ENCODE data around the gene GEMIN4. TPM values are rescaled to one million over a fixed set of nuclear protein-coding genes. Genes with fewer than 3 reads are reported as not detected.

The GEMIN4 gene
- total RNA-seq, 1 donor from 2014 or later, result 19.3 TPM

DNA sequence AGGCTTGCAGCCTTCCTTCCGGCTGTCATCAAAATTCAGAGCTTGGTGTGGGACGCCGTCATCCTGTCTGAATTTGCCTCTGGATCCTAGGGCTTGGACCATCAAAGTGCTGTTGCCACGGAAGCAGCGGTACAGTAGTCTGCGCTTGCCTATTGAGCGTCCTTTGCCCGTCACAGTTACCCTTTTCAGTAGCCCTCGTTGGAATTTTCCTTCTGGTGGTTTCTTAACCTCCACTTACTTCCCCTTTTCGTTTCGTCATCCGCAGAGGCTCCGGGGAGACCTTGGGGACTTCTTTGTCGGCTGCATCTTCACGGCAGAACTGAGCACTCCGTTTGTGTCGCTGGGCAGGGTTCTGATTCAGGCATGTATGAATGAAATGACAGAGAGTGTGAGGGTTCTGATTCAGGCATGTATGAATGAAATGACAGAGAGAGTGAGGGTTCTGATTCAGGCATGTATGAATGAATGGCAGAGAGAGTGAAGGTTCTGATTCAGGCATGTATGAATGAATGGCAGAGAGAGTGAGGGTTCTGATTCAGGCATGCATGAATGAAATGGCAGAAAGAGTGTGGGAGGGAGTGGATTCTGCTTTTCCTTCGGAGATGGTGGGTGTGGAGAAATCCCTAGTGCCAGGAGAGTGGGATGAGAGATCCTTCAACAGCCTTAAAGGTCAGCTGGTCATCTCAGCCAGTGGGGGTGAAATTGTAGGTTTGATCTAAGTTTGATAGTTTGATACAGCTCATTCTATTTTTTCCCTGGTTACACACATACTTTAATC is 11.6 kb downstream of the GEMIN4 start:
- no peaks in the 10 kb centered on the region for H3K27me3 Mint-ChIP-seq (ENCODE audit: unreplicated experiment)
- TF ChIP-seq, protein P1, sequence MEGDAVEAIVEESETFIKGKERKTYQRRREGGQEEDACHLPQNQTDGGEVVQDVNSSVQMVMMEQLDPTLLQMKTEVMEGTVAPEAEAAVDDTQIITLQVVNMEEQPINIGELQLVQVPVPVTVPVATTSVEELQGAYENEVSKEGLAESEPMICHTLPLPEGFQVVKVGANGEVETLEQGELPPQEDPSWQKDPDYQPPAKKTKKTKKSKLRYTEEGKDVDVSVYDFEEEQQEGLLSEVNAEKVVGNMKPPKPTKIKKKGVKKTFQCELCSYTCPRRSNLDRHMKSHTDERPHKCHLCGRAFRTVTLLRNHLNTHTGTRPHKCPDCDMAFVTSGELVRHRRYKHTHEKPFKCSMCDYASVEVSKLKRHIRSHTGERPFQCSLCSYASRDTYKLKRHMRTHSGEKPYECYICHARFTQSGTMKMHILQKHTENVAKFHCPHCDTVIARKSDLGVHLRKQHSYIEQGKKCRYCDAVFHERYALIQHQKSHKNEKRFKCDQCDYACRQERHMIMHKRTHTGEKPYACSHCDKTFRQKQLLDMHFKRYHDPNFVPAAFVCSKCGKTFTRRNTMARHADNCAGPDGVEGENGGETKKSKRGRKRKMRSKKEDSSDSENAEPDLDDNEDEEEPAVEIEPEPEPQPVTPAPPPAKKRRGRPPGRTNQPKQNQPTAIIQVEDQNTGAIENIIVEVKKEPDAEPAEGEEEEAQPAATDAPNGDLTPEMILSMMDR (IDR thresholded peaks at IDR 0.05), result no peak
- H3K36me3 Mint-ChIP-seq (ENCODE audit: unreplicated experiment), result peaks cover 35% of the 10 kb centered on the region
- no peaks in the 10 kb centered on the region for H3K9me3 Mint-ChIP-seq (ENCODE audit: unreplicated experiment)
- no peak for DNase-seq (ENCODE audit: extremely low spot score, unreplicated experiment)
- no peaks in the 10 kb centered on the region for H3K4me1 Mint-ChIP-seq (ENCODE audit: unreplicated experiment)
- H3K27ac Mint-ChIP-seq (ENCODE audit: unreplicated experiment), result peak overlapping the region; percentile 31
- no peak overlapping the region for H3K4me3 Mint-ChIP-seq (ENCODE audit: unreplicated experiment)

DNA sequence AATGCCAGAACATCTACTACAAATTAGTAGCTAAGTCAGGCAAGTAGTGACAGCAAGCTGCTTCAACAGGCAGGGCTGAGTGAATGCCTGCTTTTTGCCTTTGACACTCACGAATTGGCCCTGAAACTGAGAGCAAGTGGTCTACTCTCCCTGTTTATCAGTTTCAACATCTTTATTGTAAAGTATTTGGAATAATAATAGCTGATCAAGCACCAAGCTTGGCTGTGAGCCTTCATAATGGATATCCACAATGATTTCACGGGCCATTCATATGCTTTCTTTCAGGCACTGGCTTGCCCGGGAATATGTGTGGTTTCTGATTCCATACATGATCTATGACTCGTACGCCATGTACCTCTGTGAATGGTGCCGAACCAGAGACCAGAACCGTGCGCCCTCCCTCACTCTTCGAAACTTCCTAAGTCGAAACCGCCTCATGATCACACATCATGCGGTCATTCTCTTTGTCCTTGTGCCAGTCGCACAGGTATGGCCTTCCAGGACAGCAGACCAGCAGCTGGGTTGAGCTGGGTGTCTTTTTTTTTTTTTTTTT is 14.4 kb downstream of the GEMIN4 start:
- Mint-ChIP-seq H3K27ac (ENCODE audit: unreplicated experiment) (no peak overlapping the region), H3K36me3 (ENCODE audit: unreplicated experiment) (peaks cover 25% of the 10 kb centered on the region), H3K4me1 (ENCODE audit: unreplicated experiment) (peaks cover 13% of the 10 kb centered on the region), H3K9me3 (ENCODE audit: unreplicated experiment) (no peaks in the 10 kb centered on the region), H3K27me3 (ENCODE audit: unreplicated experiment) (no peaks in the 10 kb centered on the region), H3K4me3 (ENCODE audit: unreplicated experiment) (no peak overlapping the region)
- TF ChIP-seq, protein P1 (IDR thresholded peaks at IDR 0.05), result no peak
- no peak for DNase-seq (ENCODE audit: extremely low spot score, unreplicated experiment)

DNA sequence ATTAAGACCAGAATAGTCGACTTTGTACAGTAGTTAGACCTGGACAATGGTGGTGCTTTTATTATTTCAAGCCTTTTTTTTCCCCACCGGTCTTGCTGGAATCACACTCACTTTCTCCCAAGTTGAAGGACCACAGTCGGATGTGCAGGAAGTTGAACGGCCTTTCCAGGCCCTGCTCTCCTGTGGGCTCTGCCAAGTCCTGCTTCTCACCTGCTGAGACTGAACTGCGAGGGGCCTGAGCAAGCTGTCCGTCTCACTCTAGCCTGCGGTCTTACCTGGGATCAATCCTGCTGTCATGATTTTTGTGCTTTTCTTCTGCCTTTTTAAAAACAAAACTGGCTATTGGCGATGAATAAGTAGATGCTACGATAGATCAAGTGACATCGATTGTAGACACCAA is 18.3 kb downstream of the GEMIN4 start:
- no peaks in the 10 kb centered on the region for H3K9me3 Mint-ChIP-seq (ENCODE audit: unreplicated experiment)
- peak overlapping the region; percentile 87 for H3K4me3 Mint-ChIP-seq (ENCODE audit: unreplicated experiment)
- H3K4me1 Mint-ChIP-seq (ENCODE audit: unreplicated experiment), result peaks cover 22% of the 10 kb centered on the region
- H3K27me3 Mint-ChIP-seq (ENCODE audit: unreplicated experiment), result no peaks in the 10 kb centered on the region
- H3K27ac Mint-ChIP-seq (ENCODE audit: unreplicated experiment), result peak overlapping the region; percentile 80
- DNase-seq (ENCODE audit: extremely low spot score, unreplicated experiment), result no peak
- TF ChIP-seq, protein P1 (IDR thresholded peaks at IDR 0.05), result no peak
- H3K36me3 Mint-ChIP-seq (ENCODE audit: unreplicated experiment), result peaks cover 7% of the 10 kb centered on the region

DNA sequence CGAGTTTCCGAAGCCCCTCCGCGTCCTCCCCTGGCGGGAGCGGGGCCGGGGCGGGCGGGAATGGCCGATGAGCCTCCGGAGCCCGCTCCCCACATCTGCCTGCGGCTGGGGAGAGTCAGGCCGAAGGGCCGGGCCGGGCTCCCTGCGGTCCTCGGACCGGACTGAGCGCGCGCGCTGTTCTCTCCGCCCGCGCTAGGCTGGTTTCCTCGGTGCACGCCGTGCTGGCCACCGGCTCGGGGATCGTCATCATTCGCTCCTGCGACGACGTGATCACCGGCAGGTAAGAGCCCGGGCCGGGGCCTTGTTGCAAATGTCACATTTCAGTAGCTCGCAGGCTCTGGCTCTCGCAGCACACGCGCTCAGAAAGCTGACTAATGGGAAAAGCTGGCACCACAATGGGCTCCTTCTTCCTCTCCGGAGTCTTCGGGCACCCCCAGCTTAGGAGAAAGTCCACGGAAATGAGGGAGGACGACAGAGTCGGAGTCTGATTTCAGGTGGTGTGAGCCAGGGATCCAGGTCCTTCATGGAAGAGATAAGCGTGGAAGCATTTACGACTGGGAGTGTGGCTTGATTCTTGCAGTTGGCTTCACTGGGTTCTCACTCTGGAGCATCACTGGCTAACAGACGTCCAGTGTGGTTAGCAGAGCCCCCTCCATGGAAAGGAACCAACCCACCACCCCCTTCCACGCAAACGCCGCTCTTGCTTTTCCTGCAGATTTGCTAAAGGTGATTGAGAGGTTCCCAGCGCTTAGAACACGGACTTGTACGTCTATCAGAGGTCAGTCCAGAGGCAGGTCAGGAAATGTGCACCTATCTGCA is 19.0 kb downstream of the GEMIN4 start:
- DNase-seq (ENCODE audit: extremely low spot score, unreplicated experiment), result no peak
- peaks cover 22% of the 10 kb centered on the region for H3K4me1 Mint-ChIP-seq (ENCODE audit: unreplicated experiment)
- H3K9me3 Mint-ChIP-seq (ENCODE audit: unreplicated experiment), result no peaks in the 10 kb centered on the region
- TF ChIP-seq, protein P1 (IDR thresholded peaks at IDR 0.05), result no peak
- peaks cover 7% of the 10 kb centered on the region for H3K36me3 Mint-ChIP-seq (ENCODE audit: unreplicated experiment)
- H3K27me3 Mint-ChIP-seq (ENCODE audit: unreplicated experiment), result no peaks in the 10 kb centered on the region
- peak overlapping the region; percentile 87 for H3K4me3 Mint-ChIP-seq (ENCODE audit: unreplicated experiment)
- H3K27ac Mint-ChIP-seq (ENCODE audit: unreplicated experiment), result peak overlapping the region; percentile 80
